Diencephalon (tissue), 1 donor: ENCODE data around the gene RAVER2. TPM values are rescaled to one million over a fixed set of nuclear protein-coding genes. Genes with fewer than 3 reads are reported as not detected.

Experiments used
- total RNA-seq: library from RNA; depleted of rRNA; stranded (reverse); fragments of >200 nt; gene quantifications from one replicate; pipeline ENCODE4 v1.2.3, GENCODE V29; 2014

Gene RAVER2, protein sequence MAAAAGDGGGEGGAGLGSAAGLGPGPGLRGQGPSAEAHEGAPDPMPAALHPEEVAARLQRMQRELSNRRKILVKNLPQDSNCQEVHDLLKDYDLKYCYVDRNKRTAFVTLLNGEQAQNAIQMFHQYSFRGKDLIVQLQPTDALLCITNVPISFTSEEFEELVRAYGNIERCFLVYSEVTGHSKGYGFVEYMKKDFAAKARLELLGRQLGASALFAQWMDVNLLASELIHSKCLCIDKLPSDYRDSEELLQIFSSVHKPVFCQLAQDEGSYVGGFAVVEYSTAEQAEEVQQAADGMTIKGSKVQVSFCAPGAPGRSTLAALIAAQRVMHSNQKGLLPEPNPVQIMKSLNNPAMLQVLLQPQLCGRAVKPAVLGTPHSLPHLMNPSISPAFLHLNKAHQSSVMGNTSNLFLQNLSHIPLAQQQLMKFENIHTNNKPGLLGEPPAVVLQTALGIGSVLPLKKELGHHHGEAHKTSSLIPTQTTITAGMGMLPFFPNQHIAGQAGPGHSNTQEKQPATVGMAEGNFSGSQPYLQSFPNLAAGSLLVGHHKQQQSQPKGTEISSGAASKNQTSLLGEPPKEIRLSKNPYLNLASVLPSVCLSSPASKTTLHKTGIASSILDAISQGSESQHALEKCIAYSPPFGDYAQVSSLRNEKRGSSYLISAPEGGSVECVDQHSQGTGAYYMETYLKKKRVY
- 19.8 TPM for total RNA-seq

GRCh38 chr1:64744492-64745180, at the start of gene RAVER2:
Gene RAVER2, plus strand, starts transcription at chr1:64745075. Its CDS starts 98 bp downstream, at chr1:64745173.

Other genes with a start within 250 kb of the RAVER2 start
- 85.8 TPM for gene JAK1, start 221.5 kb downstream of the RAVER2 start, total RNA-seq